Prostate gland (tissue), 2 donors: Measurements from ENCODE around the gene PLEKHN1.

Source experiments
- POLR2A ChIP-seq: fragments of 450-650 bp; IDR thresholded peaks from one replicate; pipeline ENCODE4 v1.6.1; 2016; ENCODE audit warnings: antibody characterized with exemption, mild to moderate bottlenecking
- POLR2AphosphoS5 ChIP-seq: sonication (generic); formaldehyde crosslinking; IDR thresholded peaks from one replicate; pipeline ENCODE4 v1.6.1; 2017; ENCODE audit warnings: antibody characterized with exemption
- TF ChIP-seq, protein P1 (sequence below), 4 experiments: fragments of 200-600 bp in 2 of 4; fragments of 450-650 bp in 2 of 4; sonication (generic) in 2 of 4; IDR thresholded peaks; 1 replicate in 3 of 4; 2 replicates in 1 of 4; pipeline ENCODE4 v1.5.1; 2016 to 2019; ENCODE audit warnings: antibody characterized with exemption in 4 of 4, mild to moderate bottlenecking in 2 of 4, moderate library complexity in 2 of 4

- TF ChIP-seq, protein P1, sequence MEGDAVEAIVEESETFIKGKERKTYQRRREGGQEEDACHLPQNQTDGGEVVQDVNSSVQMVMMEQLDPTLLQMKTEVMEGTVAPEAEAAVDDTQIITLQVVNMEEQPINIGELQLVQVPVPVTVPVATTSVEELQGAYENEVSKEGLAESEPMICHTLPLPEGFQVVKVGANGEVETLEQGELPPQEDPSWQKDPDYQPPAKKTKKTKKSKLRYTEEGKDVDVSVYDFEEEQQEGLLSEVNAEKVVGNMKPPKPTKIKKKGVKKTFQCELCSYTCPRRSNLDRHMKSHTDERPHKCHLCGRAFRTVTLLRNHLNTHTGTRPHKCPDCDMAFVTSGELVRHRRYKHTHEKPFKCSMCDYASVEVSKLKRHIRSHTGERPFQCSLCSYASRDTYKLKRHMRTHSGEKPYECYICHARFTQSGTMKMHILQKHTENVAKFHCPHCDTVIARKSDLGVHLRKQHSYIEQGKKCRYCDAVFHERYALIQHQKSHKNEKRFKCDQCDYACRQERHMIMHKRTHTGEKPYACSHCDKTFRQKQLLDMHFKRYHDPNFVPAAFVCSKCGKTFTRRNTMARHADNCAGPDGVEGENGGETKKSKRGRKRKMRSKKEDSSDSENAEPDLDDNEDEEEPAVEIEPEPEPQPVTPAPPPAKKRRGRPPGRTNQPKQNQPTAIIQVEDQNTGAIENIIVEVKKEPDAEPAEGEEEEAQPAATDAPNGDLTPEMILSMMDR (IDR thresholded peaks at IDR 0.05): no peak
- TF ChIP-seq POLR2A (no peak), POLR2AphosphoS5 (no peak)
These were observed 32.4 kb downstream of the PLEKHN1 start for GRCh38 chr1:998745-998994.
